ENCODE results near the gene RGS8. TPM values are rescaled to one million over a fixed set of nuclear protein-coding genes. Genes with fewer than 3 reads are reported as not detected.

RGS8 gene
- total RNA-seq, 2 experiments from 2014 or later: not detected

GRCh38 chr1:182651339-182651724, 33.1 kb downstream of the RGS8 start:
- Mint-ChIP-seq H3K36me3 (ENCODE audit: low read depth) (no peaks in the 10 kb centered on the region), H3K9me3 (ENCODE audit: low read depth) (no peaks in the 10 kb centered on the region), H3K4me1 (peaks cover 5% of the 10 kb centered on the region), H3K4me3 (no peak overlapping the region), H3K27ac (no peak overlapping the region), H3K27me3 (peaks cover 1% of the 10 kb centered on the region)
- no peak for DNase-seq
- CTCF ChIA-PET: no interaction called here
- POLR2A ChIA-PET: no interaction called here
- intact Hi-C loops (cut with DNase I, micrococcal nuclease): no loop called here
- ATAC-seq: no peak

- ATAC-seq (no peak), DNase-seq (no peak)
- no peak overlapping the region for H3K4me3 Mint-ChIP-seq
- peaks cover 5% of the 10 kb centered on the region for H3K4me1 Mint-ChIP-seq
- no peaks in the 10 kb centered on the region for H3K36me3 Mint-ChIP-seq (ENCODE audit: low read depth)
- H3K27me3 Mint-ChIP-seq: peaks cover 1% of the 10 kb centered on the region
- H3K9me3 Mint-ChIP-seq (ENCODE audit: low read depth): no peaks in the 10 kb centered on the region
- ChIA-PET POLR2A (no interaction called here), CTCF (interaction anchor here (1.3 kb wide), 1 partner anchor 21 kb away, joined by 3 read pairs; no protein-coding TSS in a partner anchor)
- intact Hi-C loops (cut with DNase I, micrococcal nuclease): no loop called here
- H3K27ac Mint-ChIP-seq: no peak overlapping the region
Observed at GRCh38 chr1:182650678-182651338, 33.6 kb downstream of the RGS8 start.

- ChIA-PET CTCF (interaction anchor here (2.0 kb wide), 1 partner anchor 48 kb away, joined by 6 read pairs; no protein-coding TSS in a partner anchor), POLR2A (no interaction called here)
- DNase-seq (no peak), ATAC-seq (no peak)
- intact Hi-C loops (cut with DNase I, micrococcal nuclease): no loop called here
- no peaks in the 10 kb centered on the region for H3K36me3 Mint-ChIP-seq (ENCODE audit: low read depth)
- no peak overlapping the region for H3K27ac Mint-ChIP-seq
- H3K27me3 Mint-ChIP-seq: peaks cover 1% of the 10 kb centered on the region
- H3K4me3 Mint-ChIP-seq: no peak overlapping the region
- no peaks in the 10 kb centered on the region for H3K9me3 Mint-ChIP-seq (ENCODE audit: low read depth)
- peaks cover 5% of the 10 kb centered on the region for H3K4me1 Mint-ChIP-seq
Observed at GRCh38 chr1:182649041-182649440, 35.3 kb downstream of the RGS8 start.

GRCh38 chr1:182646739-182647138, 37.6 kb downstream of the RGS8 start:
- POLR2A ChIA-PET: no interaction called here
- DNase-seq (no peak), ATAC-seq (no peak)
- Mint-ChIP-seq H3K4me3 (no peak overlapping the region), H3K9me3 (ENCODE audit: low read depth) (no peaks in the 10 kb centered on the region), H3K27ac (no peak overlapping the region), H3K27me3 (peaks cover 1% of the 10 kb centered on the region), H3K36me3 (ENCODE audit: low read depth) (no peaks in the 10 kb centered on the region), H3K4me1 (peaks cover 5% of the 10 kb centered on the region)
- CTCF ChIA-PET: interaction anchor here (0.8 to 1.0 kb wide), 2 partner anchors 10 to 136 kb away, joined by 3 to 4 read pairs; no protein-coding TSS in a partner anchor
- intact Hi-C loops (cut with DNase I, micrococcal nuclease): no loop called here

GRCh38 chr1:182644886-182645285, 39.5 kb downstream of the RGS8 start:
- intact Hi-C loops (cut with DNase I, micrococcal nuclease): no loop called here
- Mint-ChIP-seq H3K27me3 (peaks cover 1% of the 10 kb centered on the region), H3K9me3 (ENCODE audit: low read depth) (no peaks in the 10 kb centered on the region), H3K4me1 (no peaks in the 10 kb centered on the region), H3K27ac (no peak overlapping the region), H3K4me3 (no peak overlapping the region), H3K36me3 (ENCODE audit: low read depth) (no peaks in the 10 kb centered on the region)
- POLR2A ChIA-PET: no interaction called here
- DNase-seq (no peak), ATAC-seq (no peak)
- CTCF ChIA-PET: no interaction called here

- DNase-seq (no peak), ATAC-seq (no peak)
- Mint-ChIP-seq H3K27ac (no peak overlapping the region), H3K36me3 (ENCODE audit: low read depth) (no peaks in the 10 kb centered on the region), H3K27me3 (peaks cover 1% of the 10 kb centered on the region), H3K4me3 (no peak overlapping the region), H3K4me1 (no peaks in the 10 kb centered on the region), H3K9me3 (ENCODE audit: low read depth) (no peaks in the 10 kb centered on the region)
- POLR2A ChIA-PET: no interaction called here
- CTCF ChIA-PET: no interaction called here
- intact Hi-C loops (cut with DNase I, micrococcal nuclease): no loop called here
Observed at GRCh38 chr1:182643699-182644098, 40.7 kb downstream of the RGS8 start.

GRCh38 chr1:182642461-182642860, 41.9 kb downstream of the RGS8 start:
- CTCF ChIA-PET: interaction anchor here (1.0 kb wide), 1 partner anchor 140 kb away, joined by 3 read pairs; no protein-coding TSS in a partner anchor
- no peak for ATAC-seq
- Mint-ChIP-seq H3K4me3 (no peak overlapping the region), H3K36me3 (ENCODE audit: low read depth) (no peaks in the 10 kb centered on the region), H3K27me3 (no peaks in the 10 kb centered on the region), H3K9me3 (ENCODE audit: low read depth) (no peaks in the 10 kb centered on the region), H3K27ac (no peak overlapping the region), H3K4me1 (no peaks in the 10 kb centered on the region)
- POLR2A ChIA-PET: no interaction called here
- no peak for DNase-seq
- intact Hi-C loops (cut with DNase I, micrococcal nuclease): no loop called here

- no peaks in the 10 kb centered on the region for H3K36me3 Mint-ChIP-seq (ENCODE audit: low read depth)
- H3K27ac Mint-ChIP-seq: no peak overlapping the region
- intact Hi-C loops (cut with DNase I, micrococcal nuclease): no loop called here
- H3K4me1 Mint-ChIP-seq: no peaks in the 10 kb centered on the region
- H3K9me3 Mint-ChIP-seq (ENCODE audit: low read depth): no peaks in the 10 kb centered on the region
- POLR2A ChIA-PET: no interaction called here
- H3K4me3 Mint-ChIP-seq: no peak overlapping the region
- H3K27me3 Mint-ChIP-seq: no peaks in the 10 kb centered on the region
- CTCF ChIA-PET: interaction anchor here (0.6 to 1.1 kb wide), 2 partner anchors 20 to 425 kb away, joined by 3 read pairs; no protein-coding TSS in a partner anchor
- DNase-seq: no peak
- ATAC-seq: no peak
Observed at GRCh38 chr1:182641561-182641960, 42.8 kb downstream of the RGS8 start.

- ATAC-seq (no peak), DNase-seq (no peak)
- no peak overlapping the region for H3K27ac Mint-ChIP-seq
- no peaks in the 10 kb centered on the region for H3K9me3 Mint-ChIP-seq (ENCODE audit: low read depth)
- intact Hi-C loops (cut with DNase I, micrococcal nuclease): no loop called here
- no peaks in the 10 kb centered on the region for H3K4me1 Mint-ChIP-seq
- no peaks in the 10 kb centered on the region for H3K36me3 Mint-ChIP-seq (ENCODE audit: low read depth)
- POLR2A ChIA-PET: no interaction called here
- no peaks in the 10 kb centered on the region for H3K27me3 Mint-ChIP-seq
- H3K4me3 Mint-ChIP-seq: no peak overlapping the region
- CTCF ChIA-PET: no interaction called here
Observed at GRCh38 chr1:182639330-182639729, 45.1 kb downstream of the RGS8 start.

- POLR2A ChIA-PET: no interaction called here
- H3K36me3 Mint-ChIP-seq (ENCODE audit: low read depth): no peaks in the 10 kb centered on the region
- DNase-seq (no peak), ATAC-seq (no peak)
- CTCF ChIA-PET: no interaction called here
- intact Hi-C loops (cut with DNase I, micrococcal nuclease): no loop called here
- H3K4me1 Mint-ChIP-seq: peaks cover 2% of the 10 kb centered on the region
- no peaks in the 10 kb centered on the region for H3K27me3 Mint-ChIP-seq
- no peaks in the 10 kb centered on the region for H3K9me3 Mint-ChIP-seq (ENCODE audit: low read depth)
- H3K27ac Mint-ChIP-seq: no peak overlapping the region
- H3K4me3 Mint-ChIP-seq: no peak overlapping the region
Observed at GRCh38 chr1:182637769-182638168, 46.6 kb downstream of the RGS8 start.

- ATAC-seq (no peak), DNase-seq (no peak)
- no peaks in the 10 kb centered on the region for H3K36me3 Mint-ChIP-seq (ENCODE audit: low read depth)
- peaks cover 12% of the 10 kb centered on the region for H3K4me1 Mint-ChIP-seq
- intact Hi-C loops (cut with DNase I, micrococcal nuclease): no loop called here
- no peak overlapping the region for H3K27ac Mint-ChIP-seq
- H3K4me3 Mint-ChIP-seq: no peak overlapping the region
- no peaks in the 10 kb centered on the region for H3K9me3 Mint-ChIP-seq (ENCODE audit: low read depth)
- CTCF ChIA-PET: no interaction called here
- POLR2A ChIA-PET: no interaction called here
- H3K27me3 Mint-ChIP-seq: peaks cover 4% of the 10 kb centered on the region
Observed at GRCh38 chr1:182635871-182636270, 48.5 kb downstream of the RGS8 start.

All from activated CD4-positive, alpha-beta T cell treated with anti-CD3 and anti-CD28 coated beads for 36 hours (primary cell).